Measurements from ENCODE around the gene ROCK2. TPM values are rescaled to one million over a fixed set of nuclear protein-coding genes. Genes with fewer than 3 reads are reported as not detected.

ROCK2 gene
- total RNA-seq, 1 experiment from 2014 or later, result 49.4 TPM

DNA sequence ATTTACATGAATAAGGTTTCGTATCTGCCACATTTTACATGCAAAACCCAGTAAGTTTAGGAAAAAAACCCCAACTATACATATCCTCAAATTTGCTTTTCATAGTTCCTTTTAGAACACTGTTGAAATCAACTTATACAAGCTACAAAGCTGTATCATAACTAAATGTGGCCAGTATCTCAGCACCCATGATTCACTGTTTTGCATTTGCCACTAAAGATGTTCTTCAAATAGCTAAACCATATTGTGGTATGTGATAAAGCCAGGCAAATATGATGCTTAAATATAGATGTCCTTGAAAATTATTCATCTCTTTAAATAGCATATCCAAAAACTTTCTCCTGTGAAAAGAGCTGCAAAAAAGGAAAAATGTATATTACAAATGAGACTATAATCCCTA, 29.9 kb downstream of the ROCK2 start:
- Histone ChIP-seq H3K27me3 (replicated peaks; ENCODE audit: insufficient read depth, low read depth, low read length, poor library complexity) (no peaks in the 10 kb centered on the region), H3K4me3 (ENCODE audit: low read depth, low read length, poor library complexity, severe bottlenecking) (no peak overlapping the region), H3K27ac (ENCODE audit: low read depth, low read length, poor library complexity, severe bottlenecking) (no peak overlapping the region), H3K4me1 (ENCODE audit: insufficient read depth, low read length, poor library complexity, severe bottlenecking) (peaks cover 30% of the 10 kb centered on the region), H3K36me3 (ENCODE audit: insufficient read depth, low read length, poor library complexity, severe bottlenecking) (no peaks in the 10 kb centered on the region), H3K9me3 (ENCODE audit: low read depth, low read length, poor library complexity, severe bottlenecking) (no peaks in the 10 kb centered on the region)
- no peak for DNase-seq (ENCODE audit: low spot score)
- intact Hi-C loops (cut with micrococcal nuclease; ENCODE audit: unreplicated experiment), result no loop called here
- TF ChIP-seq, protein P1, sequence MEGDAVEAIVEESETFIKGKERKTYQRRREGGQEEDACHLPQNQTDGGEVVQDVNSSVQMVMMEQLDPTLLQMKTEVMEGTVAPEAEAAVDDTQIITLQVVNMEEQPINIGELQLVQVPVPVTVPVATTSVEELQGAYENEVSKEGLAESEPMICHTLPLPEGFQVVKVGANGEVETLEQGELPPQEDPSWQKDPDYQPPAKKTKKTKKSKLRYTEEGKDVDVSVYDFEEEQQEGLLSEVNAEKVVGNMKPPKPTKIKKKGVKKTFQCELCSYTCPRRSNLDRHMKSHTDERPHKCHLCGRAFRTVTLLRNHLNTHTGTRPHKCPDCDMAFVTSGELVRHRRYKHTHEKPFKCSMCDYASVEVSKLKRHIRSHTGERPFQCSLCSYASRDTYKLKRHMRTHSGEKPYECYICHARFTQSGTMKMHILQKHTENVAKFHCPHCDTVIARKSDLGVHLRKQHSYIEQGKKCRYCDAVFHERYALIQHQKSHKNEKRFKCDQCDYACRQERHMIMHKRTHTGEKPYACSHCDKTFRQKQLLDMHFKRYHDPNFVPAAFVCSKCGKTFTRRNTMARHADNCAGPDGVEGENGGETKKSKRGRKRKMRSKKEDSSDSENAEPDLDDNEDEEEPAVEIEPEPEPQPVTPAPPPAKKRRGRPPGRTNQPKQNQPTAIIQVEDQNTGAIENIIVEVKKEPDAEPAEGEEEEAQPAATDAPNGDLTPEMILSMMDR (conservative IDR thresholded peaks at IDR 0.05; ENCODE audit: low read depth, low read length), result no peak
- no peak for TF ChIP-seq EZH2 (IDR thresholded peaks at IDR 0.05; ENCODE audit: borderline replicate concordance, low read depth, low read length, poor library complexity, severe bottlenecking)
- CTCF ChIA-PET, result no interaction called here
- no TSS peak for BruUV-seq (replicated peaks)
- POLR2A ChIA-PET (ENCODE audit: low non-redundant PET), result no interaction called here

DNA sequence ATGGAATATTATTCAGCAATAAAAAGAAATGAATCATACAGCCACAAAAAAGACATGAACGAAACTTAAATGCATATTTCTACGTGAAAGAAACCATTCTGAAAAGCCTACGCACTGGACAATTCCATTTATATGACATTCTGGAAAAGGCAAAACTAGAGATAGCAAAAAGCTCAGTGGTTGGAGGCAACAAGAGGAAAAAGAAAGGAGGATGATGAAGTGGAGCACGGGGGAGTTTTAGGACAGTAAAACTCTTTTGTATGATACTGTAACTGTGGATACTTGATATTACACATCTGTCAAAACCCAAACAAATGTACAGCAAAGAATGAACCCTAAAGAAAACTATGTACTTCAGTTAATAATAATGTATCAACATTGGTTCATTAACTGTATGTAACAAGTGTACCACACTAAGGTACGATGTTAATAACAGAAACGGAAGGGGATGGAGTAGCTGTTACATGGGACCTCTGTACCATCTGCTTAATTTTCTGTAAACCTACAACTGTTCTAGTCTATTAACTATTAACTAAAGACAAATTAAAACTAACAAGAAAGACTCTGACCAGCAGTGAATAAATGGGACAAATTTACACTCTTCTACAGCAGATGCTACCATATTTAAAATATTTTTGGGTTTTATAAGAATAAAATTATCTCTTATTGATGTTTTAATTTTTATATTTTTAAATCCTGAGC, 31.5 kb downstream of the ROCK2 start:
- BruUV-seq (replicated peaks), result no TSS peak

DNA sequence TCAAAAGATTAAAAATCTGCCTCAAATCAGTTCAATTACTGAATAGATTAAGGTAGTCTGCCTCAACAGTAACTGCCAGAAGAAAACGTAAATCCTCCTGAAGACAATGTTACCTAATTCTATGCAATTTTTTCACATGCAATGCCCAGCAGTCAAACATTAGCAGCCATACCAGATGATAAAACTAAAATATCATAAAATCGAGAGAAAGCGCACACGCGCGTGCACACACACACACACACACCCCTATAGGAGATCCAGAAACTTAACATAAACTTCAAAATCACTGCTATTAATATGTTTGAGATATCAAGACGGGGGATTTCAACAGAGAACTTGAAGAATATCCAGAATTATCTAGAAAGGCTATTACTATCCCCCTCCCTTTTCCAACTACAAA, 32.9 kb downstream of the ROCK2 start:
- no peak for TF ChIP-seq EZH2 (IDR thresholded peaks at IDR 0.05; ENCODE audit: borderline replicate concordance, low read depth, low read length, poor library complexity, severe bottlenecking)
- TF ChIP-seq, protein P1 (conservative IDR thresholded peaks at IDR 0.05; ENCODE audit: low read depth, low read length), result no peak
- no peak overlapping the region for H3K27ac ChIP-seq (ENCODE audit: low read depth, low read length, poor library complexity, severe bottlenecking)
- no peaks in the 10 kb centered on the region for H3K9me3 ChIP-seq (ENCODE audit: low read depth, low read length, poor library complexity, severe bottlenecking)
- no peaks in the 10 kb centered on the region for H3K36me3 ChIP-seq (ENCODE audit: insufficient read depth, low read length, poor library complexity, severe bottlenecking)
- BruUV-seq (replicated peaks), result no TSS peak
- H3K4me1 ChIP-seq (ENCODE audit: insufficient read depth, low read length, poor library complexity, severe bottlenecking), result peaks cover 23% of the 10 kb centered on the region
- intact Hi-C loops (cut with micrococcal nuclease; ENCODE audit: unreplicated experiment), result no loop called here
- POLR2A ChIA-PET (ENCODE audit: low non-redundant PET), result no interaction called here
- no peaks in the 10 kb centered on the region for H3K27me3 ChIP-seq (replicated peaks; ENCODE audit: insufficient read depth, low read depth, low read length, poor library complexity)
- CTCF ChIA-PET, result interaction anchor here (0.6 kb wide), 1 partner anchor 101 kb away, joined by 9 read pairs; no protein-coding TSS in a partner anchor
- no peak for DNase-seq (ENCODE audit: low spot score)
- H3K4me3 ChIP-seq (ENCODE audit: low read depth, low read length, poor library complexity, severe bottlenecking), result no peak overlapping the region

More for the DNA sequence above, 31.5 kb downstream of the ROCK2 start:
- Histone ChIP-seq H3K4me3 (ENCODE audit: low read depth, low read length, poor library complexity, severe bottlenecking) (no peak overlapping the region), H3K36me3 (ENCODE audit: insufficient read depth, low read length, poor library complexity, severe bottlenecking) (no peaks in the 10 kb centered on the region), H3K27ac (ENCODE audit: low read depth, low read length, poor library complexity, severe bottlenecking) (no peak overlapping the region), H3K9me3 (ENCODE audit: low read depth, low read length, poor library complexity, severe bottlenecking) (no peaks in the 10 kb centered on the region), H3K27me3 (replicated peaks; ENCODE audit: insufficient read depth, low read depth, low read length, poor library complexity) (no peaks in the 10 kb centered on the region), H3K4me1 (ENCODE audit: insufficient read depth, low read length, poor library complexity, severe bottlenecking) (peaks cover 30% of the 10 kb centered on the region)
- POLR2A ChIA-PET (ENCODE audit: low non-redundant PET), result no interaction called here
- TF ChIP-seq EZH2 (IDR thresholded peaks at IDR 0.05; ENCODE audit: borderline replicate concordance, low read depth, low read length, poor library complexity, severe bottlenecking), result no peak
- TF ChIP-seq, protein P1 (conservative IDR thresholded peaks at IDR 0.05; ENCODE audit: low read depth, low read length), result no peak
- CTCF ChIA-PET, result no interaction called here
- intact Hi-C loops (cut with micrococcal nuclease; ENCODE audit: unreplicated experiment), result no loop called here
- no peak for DNase-seq (ENCODE audit: low spot score)

Data from A673 (cell line).